Occipital lobe (tissue), 2 donors: ENCODE measurements around the gene GRPEL1. TPM values are rescaled to one million over a fixed set of nuclear protein-coding genes. Genes with fewer than 3 reads are reported as not detected.

Source experiments
- DNase-seq: peaks from one replicate; lab custom pipeline; 2025; lab: John Stamatoyannopoulos, UW
- total RNA-seq: library from RNA; depleted of rRNA; stranded (reverse); fragments of >200 nt; gene quantifications from one replicate; pipeline ENCODE4 v1.2.3, GENCODE V29; 2014

Gene GRPEL1
- total RNA-seq, 1 donor from 2014 or later: 17.3 TPM

- DNase-seq: no peak
These were observed 22.3 kb downstream of the GRPEL1 start for GRCh38 chr4:7045553-7045952.

GRCh38 chr4:7044137-7044930, 23.5 kb downstream of the GRPEL1 start:
- DNase-seq: no peak

- DNase-seq: no peak
These were observed 24.4 kb downstream of the GRPEL1 start, which contains the start of gene TADA2B for GRCh38 chr4:7043284-7044136. TSS of gene TADA2B (plus strand) at chr4:7043372. CDS start at chr4:7043580, 208 bp downstream.

GRCh38 chr4:7042503-7043283, 25.2 kb downstream of the GRPEL1 start:
- peak; percentile 96 for DNase-seq

GRCh38 chr4:7041801-7042502, 25.9 kb downstream of the GRPEL1 start:
- peak; percentile 50 for DNase-seq

- no peak for DNase-seq
These were observed 26.6 kb downstream of the GRPEL1 start for GRCh38 chr4:7041246-7041645.

GRCh38 chr4:7040765-7041164, 27.1 kb downstream of the GRPEL1 start:
- DNase-seq: no peak

GRCh38 chr4:7037425-7037824, 30.4 kb downstream of the GRPEL1 start:
- DNase-seq: no peak

GRCh38 chr4:7034262-7035081, 33.4 kb downstream of the GRPEL1 start:
- DNase-seq: no peak

GRCh38 chr4:7032596-7032995, 35.3 kb downstream of the GRPEL1 start:
- DNase-seq: no peak

GRCh38 chr4:7031558-7032449, 36.1 kb downstream of the GRPEL1 start:
- no peak for DNase-seq

- no peak for DNase-seq
These were observed 37.0 kb downstream of the GRPEL1 start for GRCh38 chr4:7030856-7031255.

GRCh38 chr4:7029921-7030320, 37.9 kb downstream of the GRPEL1 start:
- DNase-seq: no peak

- DNase-seq: no peak
These were observed 38.7 kb downstream of the GRPEL1 start for GRCh38 chr4:7029212-7029611.

- DNase-seq: no peak
These were observed 40.0 kb downstream of the GRPEL1 start for GRCh38 chr4:7027913-7028312.

- no peak for DNase-seq
These were observed 40.6 kb downstream of the GRPEL1 start for GRCh38 chr4:7027284-7027683.

- no peak for DNase-seq
These were observed 41.8 kb downstream of the GRPEL1 start for GRCh38 chr4:7026107-7026506.

- no peak for DNase-seq
These were observed 42.7 kb downstream of the GRPEL1 start for GRCh38 chr4:7025040-7025602.
